HepG2 (cell line): ENCODE results near the gene BEST2. TPM values are rescaled to one million over a fixed set of nuclear protein-coding genes. Genes with fewer than 3 reads are reported as not detected.
A peak's percentile ranks its signal among the peaks of the same experiment; 100 is the strongest.

Source experiments
- ARNTL ChIP-seq: sonication (generic); formaldehyde crosslinking; IDR thresholded peaks from 2 replicates; pipeline ENCODE4 v1.4.0; 2020; ENCODE audit warnings: mild to moderate bottlenecking, missing genetic modification reagents
- ETV5 ChIP-seq: IDR thresholded peaks from 2 replicates; pipeline ENCODE4 v1.6.1; 2018; ENCODE audit warnings: missing biosample characterization, missing genetic modification reagents, inconsistent platforms, borderline replicate concordance
- FOSL2 ChIP-seq: sonication (generic); formaldehyde crosslinking; IDR thresholded peaks from 2 replicates; pipeline ENCODE4 v1.4.0; 2020; ENCODE audit warnings: missing genetic modification reagents
- GABPA ChIP-seq, 2 experiments: IDR thresholded peaks; 2 replicates each; pipeline ENCODE4 v1.6.1; 2011 to 2016; ENCODE audit warnings: low read depth in 2 of 2, low read length in 1 of 2, missing biosample characterization in 1 of 2, missing genetic modification characterization in 1 of 2
- GATAD2A ChIP-seq: IDR thresholded peaks from 2 replicates; pipeline ENCODE4 v1.6.1; 2016
- KLF16 ChIP-seq, 2 experiments: sonication (generic) in 1 of 2; formaldehyde crosslinking in 1 of 2; IDR thresholded peaks; 2 replicates each; pipeline versions ENCODE4 v1.6.1 to v1.8.0; 2016 to 2023; ENCODE audit warnings: missing genetic modification reagents in 2 of 2, missing compliant biosample characterization in 1 of 2
- KLF6 ChIP-seq: IDR thresholded peaks from 2 replicates; pipeline ENCODE4 v1.8.0; 2016; ENCODE audit warnings: missing biosample characterization, missing genetic modification reagents
- MXI1 ChIP-seq: IDR thresholded peaks from 3 replicates; pipeline ENCODE4 v1.6.1; 2012; ENCODE audit warnings: low read depth, low read length, inconsistent platforms, borderline replicate concordance
- RARA ChIP-seq: IDR thresholded peaks from 2 replicates; pipeline ENCODE4 v1.6.1; 2016; ENCODE audit warnings: missing genetic modification reagents, missing compliant biosample characterization
- SAP130 ChIP-seq: IDR thresholded peaks from 2 replicates; pipeline ENCODE4 v1.6.1; 2016; ENCODE audit warnings: low read depth
- YEATS4 ChIP-seq: sonication (generic); formaldehyde crosslinking; IDR thresholded peaks from 2 replicates; pipeline ENCODE4 v1.4.0; 2020; ENCODE audit warnings: missing genetic modification reagents, borderline replicate concordance
- ZC3H13 ChIP-seq: sonication (generic); formaldehyde crosslinking; IDR thresholded peaks from 2 replicates; pipeline ENCODE4 v1.8.1; 2023; ENCODE audit warnings: mild to moderate bottlenecking, missing genetic modification reagents, moderate library complexity
- ZNF335 ChIP-seq: sonication (generic); formaldehyde crosslinking; IDR thresholded peaks from 2 replicates; pipeline ENCODE4 v1.4.0; 2020; ENCODE audit warnings: missing genetic modification reagents
- ZNF747 ChIP-seq: sonication (generic); formaldehyde crosslinking; IDR thresholded peaks from 2 replicates; pipeline ENCODE4 v1.8.1; 2023; ENCODE audit warnings: missing genetic modification reagents, mild to moderate bottlenecking, borderline replicate concordance
- ZNF781 ChIP-seq: sonication (generic); formaldehyde crosslinking; IDR thresholded peaks from 2 replicates; pipeline ENCODE4 v1.5.1; 2020; ENCODE audit warnings: borderline replicate concordance, mild to moderate bottlenecking, missing genetic modification reagents; ENCODE audit errors: not compliant biosample characterization
- ZSCAN9 ChIP-seq: IDR thresholded peaks from 2 replicates; pipeline ENCODE4 v1.6.1; 2016; ENCODE audit warnings: borderline replicate concordance
- polyA plus RNA-seq, 8 experiments: library from polyadenylated mRNA; depleted of rRNA in 3 of 8; stranded (reverse) in 7 of 8; unstranded in 1 of 8; fragments of >200 nt; fragmentation: Illumina TruSeq in 4 of 8; extraction: Trizol in 4 of 8; gene quantifications; 2 replicates each; pipeline versions ENCODE4 v1.2.1 to v1.2.3, GENCODE V29; 2011 to 2016; ENCODE audit warnings: low read depth in 4 of 8, missing spikeins in 1 of 8, mixed read lengths in 1 of 8; ENCODE audit not compliant: insufficient read depth in 1 of 8
- total RNA-seq, 5 experiments: library from RNA; depleted of rRNA; stranded (reverse); fragments of >200 nt; fragmentation: Illumina TruSeq; extraction: Trizol; gene quantifications; 2 replicates each; pipeline ENCODE4 v1.2.3, GENCODE V29; 2016; ENCODE audit warnings: low read depth in 1 of 5
- TF ChIP-seq, protein P1 (sequence below): sonication (generic); formaldehyde crosslinking; IDR thresholded peaks from 2 replicates; pipeline ENCODE4 v1.8.0; 2022; ENCODE audit warnings: mild to moderate bottlenecking, missing genetic modification reagents, moderate library complexity
- TF ChIP-seq, protein P2 (sequence below): IDR thresholded peaks from 2 replicates; pipeline ENCODE4 v1.6.1; 2016; ENCODE audit warnings: missing genetic modification reagents, missing compliant biosample characterization
- TF ChIP-seq, protein P3 (sequence below): IDR thresholded peaks from 2 replicates; pipeline ENCODE4 v1.6.1; 2018; ENCODE audit warnings: missing genetic modification reagents, mild to moderate bottlenecking, missing compliant biosample characterization
- TF ChIP-seq, protein P4 (sequence below): sonication (generic); formaldehyde crosslinking; IDR thresholded peaks from 2 replicates; pipeline ENCODE4 v1.5.0; 2020; ENCODE audit warnings: missing genetic modification reagents, mild to moderate bottlenecking, borderline replicate concordance
- TF ChIP-seq, protein P5 (sequence below), 2 experiments: sonication (generic) in 1 of 2; formaldehyde crosslinking in 1 of 2; IDR thresholded peaks; 2 replicates each; pipeline versions ENCODE4 v1.5.1 to v1.6.1; 2011 to 2020; ENCODE audit warnings: borderline replicate concordance in 1 of 2, low read depth in 1 of 2, low read length in 1 of 2, mild to moderate bottlenecking in 1 of 2, missing genetic modification reagents in 1 of 2, moderate library complexity in 1 of 2

BEST2 gene
- total and polyA plus RNA-seq, 2 of the 13 experiments (the other 11 are each of a cell fraction or from before 2014, with no cell fraction given), result not detected

DNA sequence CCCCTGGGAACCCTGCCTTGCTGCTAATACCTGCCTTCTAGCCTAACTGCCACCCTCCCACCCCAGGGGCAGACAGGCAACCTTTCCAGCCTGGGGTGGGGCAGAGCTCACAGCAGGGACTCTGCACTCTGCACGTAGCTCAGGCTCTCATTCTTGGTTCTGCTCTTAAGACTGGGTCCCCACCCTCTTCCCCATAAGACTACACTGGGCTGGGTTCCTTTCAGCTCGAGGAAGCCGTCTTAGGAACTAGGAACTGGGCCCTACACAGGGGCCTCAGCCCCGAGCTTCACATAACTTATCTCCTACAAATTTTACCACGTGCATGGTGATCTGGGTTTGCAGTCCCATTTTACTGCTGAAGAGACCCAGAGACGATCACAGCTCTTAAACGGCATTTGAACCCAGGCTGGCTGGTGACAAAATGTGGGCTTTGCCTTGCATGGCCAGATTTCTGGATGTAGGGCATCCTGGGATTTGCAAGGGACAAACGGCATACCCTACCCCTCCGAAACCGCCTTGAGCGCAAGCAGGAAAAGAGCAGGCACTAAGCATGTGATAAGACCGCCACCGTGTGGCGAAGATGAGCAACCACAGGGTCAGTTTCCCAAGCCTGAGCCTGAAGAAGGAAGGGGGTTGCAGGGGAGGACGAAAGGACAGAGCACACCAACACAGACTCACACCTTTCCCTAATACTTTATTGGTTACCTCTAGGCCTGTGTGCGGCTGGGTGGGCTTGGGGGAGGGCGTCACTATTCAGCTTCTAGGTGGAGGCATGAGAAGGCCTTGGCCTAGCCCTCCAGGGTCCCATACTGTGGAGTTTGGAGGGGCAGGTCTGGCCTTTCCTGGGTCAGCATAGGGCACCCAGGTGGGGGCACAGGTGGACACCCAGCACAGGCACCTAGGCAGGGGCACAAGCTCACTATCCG, 44.8 kb downstream of the BEST2 start (continued):
- TF ChIP-seq, protein P1, sequence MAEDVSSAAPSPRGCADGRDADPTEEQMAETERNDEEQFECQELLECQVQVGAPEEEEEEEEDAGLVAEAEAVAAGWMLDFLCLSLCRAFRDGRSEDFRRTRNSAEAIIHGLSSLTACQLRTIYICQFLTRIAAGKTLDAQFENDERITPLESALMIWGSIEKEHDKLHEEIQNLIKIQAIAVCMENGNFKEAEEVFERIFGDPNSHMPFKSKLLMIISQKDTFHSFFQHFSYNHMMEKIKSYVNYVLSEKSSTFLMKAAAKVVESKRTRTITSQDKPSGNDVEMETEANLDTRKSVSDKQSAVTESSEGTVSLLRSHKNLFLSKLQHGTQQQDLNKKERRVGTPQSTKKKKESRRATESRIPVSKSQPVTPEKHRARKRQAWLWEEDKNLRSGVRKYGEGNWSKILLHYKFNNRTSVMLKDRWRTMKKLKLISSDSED (CRISPR knock-in tag), result no peak
- TF ChIP-seq ZNF781 (CRISPR knock-in tag) (peak; percentile 34), SAP130 (peak; percentile 80), MXI1 (no peak; the same call in 2 of the 3 replicates), RARA (CRISPR knock-in tag) (peak; percentile 12; the same call in 1 of the 2 replicates), ZNF747 (no peak), YEATS4 (CRISPR knock-in tag) (no peak; the same call in 1 of the 2 replicates), ARNTL (CRISPR knock-in tag) (no peak), KLF16 (CRISPR knock-in tag; IDR thresholded peaks at IDR 0.05) (peak in 1 of 2 experiments; percentile 56; a peak in 1 of 4 replicates), ZSCAN9 (0 out of 2 replicates have a peak, but pooled peaks have one; percentile 27), ZC3H13 (no peak), ZNF335 (0 out of 2 replicates have a peak, but pooled peaks have one; percentile 74), GABPA (IDR thresholded peaks at IDR 0.05; ENCODE audit: low read depth, low read length) (no peak), GABPA (CRISPR knock-in tag; IDR thresholded peaks at IDR 0.05; ENCODE audit: low read depth) (peak; percentile 18; the same call in 1 of the 2 replicates), ETV5 (CRISPR knock-in tag) (0 out of 2 replicates have a peak, but pooled peaks have one; percentile 25), FOSL2 (CRISPR knock-in tag) (peak; percentile 49), GATAD2A (peak; percentile 46), KLF6 (0 out of 2 replicates have a peak, but pooled peaks have one; percentile 50)
- TF ChIP-seq, protein P2, sequence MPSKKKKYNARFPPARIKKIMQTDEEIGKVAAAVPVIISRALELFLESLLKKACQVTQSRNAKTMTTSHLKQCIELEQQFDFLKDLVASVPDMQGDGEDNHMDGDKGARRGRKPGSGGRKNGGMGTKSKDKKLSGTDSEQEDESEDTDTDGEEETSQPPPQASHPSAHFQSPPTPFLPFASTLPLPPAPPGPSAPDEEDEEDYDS, result 0 out of 2 replicates have a peak, but pooled peaks have one; percentile 34
- TF ChIP-seq, protein P3, sequence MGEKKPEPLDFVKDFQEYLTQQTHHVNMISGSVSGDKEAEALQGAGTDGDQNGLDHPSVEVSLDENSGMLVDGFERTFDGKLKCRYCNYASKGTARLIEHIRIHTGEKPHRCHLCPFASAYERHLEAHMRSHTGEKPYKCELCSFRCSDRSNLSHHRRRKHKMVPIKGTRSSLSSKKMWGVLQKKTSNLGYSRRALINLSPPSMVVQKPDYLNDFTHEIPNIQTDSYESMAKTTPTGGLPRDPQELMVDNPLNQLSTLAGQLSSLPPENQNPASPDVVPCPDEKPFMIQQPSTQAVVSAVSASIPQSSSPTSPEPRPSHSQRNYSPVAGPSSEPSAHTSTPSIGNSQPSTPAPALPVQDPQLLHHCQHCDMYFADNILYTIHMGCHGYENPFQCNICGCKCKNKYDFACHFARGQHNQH (CRISPR knock-in tag), result peak; percentile 62; the same call in 1 of the 2 replicates
- TF ChIP-seq, protein P4, sequence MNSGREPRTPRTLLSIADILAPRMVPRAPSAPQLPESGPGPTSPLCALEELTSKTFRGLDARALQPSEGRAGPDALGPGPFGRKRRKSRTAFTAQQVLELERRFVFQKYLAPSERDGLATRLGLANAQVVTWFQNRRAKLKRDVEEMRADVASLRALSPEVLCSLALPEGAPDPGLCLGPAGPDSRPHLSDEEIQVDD (CRISPR knock-in tag), result no peak
- TF ChIP-seq, protein P5, sequence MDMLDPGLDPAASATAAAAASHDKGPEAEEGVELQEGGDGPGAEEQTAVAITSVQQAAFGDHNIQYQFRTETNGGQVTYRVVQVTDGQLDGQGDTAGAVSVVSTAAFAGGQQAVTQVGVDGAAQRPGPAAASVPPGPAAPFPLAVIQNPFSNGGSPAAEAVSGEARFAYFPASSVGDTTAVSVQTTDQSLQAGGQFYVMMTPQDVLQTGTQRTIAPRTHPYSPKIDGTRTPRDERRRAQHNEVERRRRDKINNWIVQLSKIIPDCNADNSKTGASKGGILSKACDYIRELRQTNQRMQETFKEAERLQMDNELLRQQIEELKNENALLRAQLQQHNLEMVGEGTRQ (IDR thresholded peaks at IDR 0.05; ENCODE audit: low read depth, low read length), result no peak
- TF ChIP-seq, protein P5 (CRISPR knock-in tag; IDR thresholded peaks at IDR 0.05; ENCODE audit: borderline replicate concordance), result peak; percentile 23; the same call in 1 of the 2 replicates
